HCT116 (cell line): ENCODE measurements around the gene RLN3. TPM values are rescaled to one million over a fixed set of nuclear protein-coding genes. Genes with fewer than 3 reads are reported as not detected.

ENCODE experiments used
- ATAC-seq: fragments of 200-7000 bp; cut with Tn5 transposase; 2 replicates; pipeline ENCODE4 v1.9.1; 2020; ENCODE audit warnings: mild to moderate bottlenecking, moderate library complexity
- BruUV-seq: library from RNA; stranded (reverse); fragments of 400-500 nt; replicated peaks from 2 replicates; lab custom pipeline; 2021; lab: Mats Ljungman, UMichigan
- CTCF ChIA-PET: fragments of 300-600 bp; sonication (Branson Sonifier 250); formaldehyde crosslinking; loops from one replicate; lab custom pipeline; 2021; ENCODE audit warnings: antibody characterized with exemption; lab: Charles Lee
- POLR2A ChIA-PET: fragments of 300-600, 350-600 bp; sonication (Branson Sonifier 250); formaldehyde crosslinking; loops from one replicate; lab custom pipeline; 2021; ENCODE audit warnings: antibody characterized with exemption; lab: Charles Lee
- RAD21 ChIA-PET, 2 experiments: fragments of 300-600 bp; sonication (Branson Sonifier 250); formaldehyde crosslinking; loops; one replicate each; lab custom pipeline; 2023; ENCODE audit warnings: low total read pairs in 2 of 2; ENCODE audit not compliant: uncharacterized antibody in 2 of 2, unreplicated experiment in 2 of 2, low non-redundant PET in 1 of 2; lab: Charles Lee
- DNase-seq: peaks from one replicate; pipeline ENCODE4 v3.0.0-alpha.2; 2010; ENCODE audit warnings: low read depth, low spot score
- H2AFZ ChIP-seq: fragments of 200-600 bp; shearing (Covaris generic), sonication (generic); 2 replicates; pipeline ENCODE4 v1.6.1; 2017; ENCODE audit warnings: low read depth, mixed run types, mixed read lengths, antibody characterized with exemption, low read length; ENCODE audit not compliant: poor library complexity, severe bottlenecking
- H3K27ac ChIP-seq: 2 replicates; pipeline ENCODE4 v1.5.1; 2012; ENCODE audit warnings: low read depth, low read length
- H3K27me3 ChIP-seq: fragments of 200-600 bp; sonication (generic); 2 replicates; pipeline ENCODE4 v1.6.1; 2016; ENCODE audit warnings: mixed run types, low read length, mixed read lengths; ENCODE audit not compliant: insufficient read depth
- H3K36me3 ChIP-seq, 2 experiments: fragments of 200-500 bp in 1 of 2; fragments of 200-600 bp in 1 of 2; sonication (Bioruptor generic) in 1 of 2; sonication (generic) in 1 of 2; 2 replicates each; pipeline versions ENCODE4 v1.5.1 to v1.6.1; 2014 to 2016; ENCODE audit warnings: low read length in 2 of 2, inconsistent platforms in 1 of 2, mixed read lengths in 1 of 2, mixed run types in 1 of 2; ENCODE audit not compliant: insufficient read depth in 2 of 2, control insufficient read depth in 1 of 2
- H3K4me1 ChIP-seq, 2 experiments: fragments of 200-600 bp in 1 of 2; sonication (generic) in 1 of 2; 2 replicates each; pipeline versions ENCODE4 v1.5.1 to v1.6.1; 2012 to 2017; ENCODE audit warnings: low read length in 2 of 2, inconsistent platforms in 1 of 2, mild to moderate bottlenecking in 1 of 2, mixed read lengths in 1 of 2, mixed run types in 1 of 2, moderate library complexity in 1 of 2; ENCODE audit not compliant: insufficient read depth in 2 of 2, control insufficient read depth in 1 of 2
- H3K4me2 ChIP-seq: fragments of 200-600 bp; sonication (generic); 2 replicates; pipeline ENCODE4 v1.6.1; 2017; ENCODE audit warnings: mixed run types, low read length, mixed read lengths
- H3K4me3 ChIP-seq, 2 experiments: fragments of 200-600 bp in 1 of 2; sonication (generic) in 1 of 2; replicated peaks in 1 of 2; 2 replicates each; pipeline ENCODE4 v1.5.1; 2011 to 2016; ENCODE audit warnings: low read length in 2 of 2, control low read depth in 1 of 2, low read depth in 1 of 2, mild to moderate bottlenecking in 1 of 2, mixed read lengths in 1 of 2, mixed run types in 1 of 2
- H3K79me2 ChIP-seq: fragments of 200-600 bp; sonication (generic); 2 replicates; pipeline ENCODE4 v1.6.1; 2017; ENCODE audit warnings: mild to moderate bottlenecking, mixed run types, low read length, moderate library complexity, mixed read lengths; ENCODE audit not compliant: insufficient read depth
- H3K9ac ChIP-seq: fragments of 200-600 bp; sonication (generic); 2 replicates; pipeline ENCODE4 v1.6.1; 2016; ENCODE audit warnings: low read length, mixed read lengths
- H3K9me2 ChIP-seq: fragments of 200-600 bp; sonication (generic), shearing (Covaris generic); 2 replicates; pipeline ENCODE4 v1.6.1; 2017; ENCODE audit warnings: mixed run types, mild to moderate bottlenecking, moderate library complexity; ENCODE audit not compliant: insufficient read depth
- H3K9me3 ChIP-seq, 2 experiments: fragments of 200-500 bp in 1 of 2; fragments of 200-600 bp in 1 of 2; sonication (Bioruptor generic) in 1 of 2; sonication (generic) in 1 of 2; 2 replicates each; pipeline ENCODE4 v1.6.1; 2014 to 2017; ENCODE audit warnings: low read length in 2 of 2, mixed read lengths in 2 of 2, inconsistent platforms in 1 of 2, low read depth in 1 of 2, mild to moderate bottlenecking in 1 of 2, mixed run types in 1 of 2, moderate library complexity in 1 of 2; ENCODE audit not compliant: control insufficient read depth in 1 of 2, insufficient read depth in 1 of 2
- H4K20me1 ChIP-seq: fragments of 200-600 bp; sonication (generic), shearing (Covaris generic); 2 replicates; pipeline ENCODE4 v1.6.1; 2017; ENCODE audit warnings: mixed run types, mild to moderate bottlenecking, moderate library complexity; ENCODE audit not compliant: insufficient read depth
- ELF1 ChIP-seq: IDR thresholded peaks from 2 replicates; pipeline ENCODE4 v1.6.1; 2012; ENCODE audit warnings: low read depth, borderline replicate concordance
- POLR2AphosphoS5 ChIP-seq: IDR thresholded peaks from 2 replicates; pipeline ENCODE4 v1.6.1; 2011; ENCODE audit warnings: mild to moderate bottlenecking, low read depth, low read length, moderate library complexity
- YY1 ChIP-seq: IDR thresholded peaks from 2 replicates; pipeline ENCODE4 v1.6.1; 2011; ENCODE audit warnings: low read length, low read depth, moderate library complexity, mild to moderate bottlenecking; ENCODE audit not compliant: insufficient replicate concordance; ENCODE audit errors: extremely low read depth
- intact Hi-C: fragments of 100-400 bp; cut with micrococcal nuclease; formaldehyde crosslinking; loops from 2 replicates; pipeline ENCODE4 v1.10.0; 2022
- total RNA-seq: library from RNA; stranded (reverse); gene quantifications from one replicate; pipeline ENCODE4 v1.2.1, GENCODE V29; 2021; ENCODE audit not compliant: unreplicated experiment
- TF ChIP-seq, protein P1 (sequence below): IDR thresholded peaks from 2 replicates; pipeline ENCODE4 v1.6.1; 2011; ENCODE audit warnings: mild to moderate bottlenecking, low read length, moderate library complexity; ENCODE audit not compliant: insufficient replicate concordance; ENCODE audit errors: extremely low read depth
- TF ChIP-seq, protein P2 (sequence below), 3 experiments: fragments of 200-600 bp in 1 of 3; sonication (generic) in 1 of 3; IDR thresholded peaks in 2 of 3; conservative IDR thresholded peaks in 1 of 3; 2 replicates each; pipeline ENCODE4 v1.5.1; 2012 to 2017; ENCODE audit warnings: low read depth in 2 of 3, low read length in 2 of 3, antibody characterized with exemption in 1 of 3, borderline replicate concordance in 1 of 3, control low read depth in 1 of 3, mild to moderate bottlenecking in 1 of 3, mixed read lengths in 1 of 3, mixed run types in 1 of 3, moderate library complexity in 1 of 3; ENCODE audit not compliant: insufficient read depth in 1 of 3

Gene RLN3
- total RNA-seq, 1 experiment from 2014 or later, result not detected

DNA sequence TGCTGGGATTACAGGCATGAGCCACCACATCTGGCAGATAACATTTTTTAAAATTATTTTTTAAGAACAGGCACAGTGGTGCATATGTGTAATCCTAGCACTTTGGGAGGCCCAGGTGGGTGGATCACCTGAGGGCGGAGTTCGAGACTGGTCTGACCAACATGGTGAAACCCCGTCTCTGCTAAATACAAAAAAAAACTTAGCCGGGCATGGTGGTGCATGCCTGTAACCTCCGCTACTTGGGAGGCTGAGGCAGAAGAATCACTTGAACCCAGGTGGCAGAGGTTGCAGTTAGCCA, 34.6 kb downstream of the RLN3 start:
- Histone ChIP-seq H3K4me1 (peaks cover 22 to 30% of the 10 kb centered on the region in 2 experiments), H3K79me2 (no peaks in the 10 kb centered on the region), H3K9ac (no peak overlapping the region), H3K27me3 (no peaks in the 10 kb centered on the region), H3K4me3 (no peak overlapping the region), H2AFZ (no peak overlapping the region), H3K4me2 (no peak overlapping the region), H3K9me2 (no peaks in the 10 kb centered on the region), H3K9me3 (no peaks in the 10 kb centered on the region), H3K27ac (no peak overlapping the region), H4K20me1 (no peaks in the 10 kb centered on the region), H3K36me3 (no peaks in the 10 kb centered on the region)
- RAD21 ChIA-PET, result no interaction called here
- ATAC-seq (no peak), DNase-seq (no peak)
- CTCF ChIA-PET, result no interaction called here
- intact Hi-C loops, result no loop called here
- TF ChIP-seq, protein P1, sequence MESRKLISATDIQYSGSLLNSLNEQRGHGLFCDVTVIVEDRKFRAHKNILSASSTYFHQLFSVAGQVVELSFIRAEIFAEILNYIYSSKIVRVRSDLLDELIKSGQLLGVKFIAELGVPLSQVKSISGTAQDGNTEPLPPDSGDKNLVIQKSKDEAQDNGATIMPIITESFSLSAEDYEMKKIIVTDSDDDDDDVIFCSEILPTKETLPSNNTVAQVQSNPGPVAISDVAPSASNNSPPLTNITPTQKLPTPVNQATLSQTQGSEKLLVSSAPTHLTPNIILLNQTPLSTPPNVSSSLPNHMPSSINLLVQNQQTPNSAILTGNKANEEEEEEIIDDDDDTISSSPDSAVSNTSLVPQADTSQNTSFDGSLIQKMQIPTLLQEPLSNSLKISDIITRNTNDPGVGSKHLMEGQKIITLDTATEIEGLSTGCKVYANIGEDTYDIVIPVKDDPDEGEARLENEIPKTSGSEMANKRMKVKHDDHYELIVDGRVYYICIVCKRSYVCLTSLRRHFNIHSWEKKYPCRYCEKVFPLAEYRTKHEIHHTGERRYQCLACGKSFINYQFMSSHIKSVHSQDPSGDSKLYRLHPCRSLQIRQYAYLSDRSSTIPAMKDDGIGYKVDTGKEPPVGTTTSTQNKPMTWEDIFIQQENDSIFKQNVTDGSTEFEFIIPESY, result no peak
- TF ChIP-seq POLR2AphosphoS5 (no peak), ELF1 (no peak), YY1 (no peak)
- TF ChIP-seq, protein P2, sequence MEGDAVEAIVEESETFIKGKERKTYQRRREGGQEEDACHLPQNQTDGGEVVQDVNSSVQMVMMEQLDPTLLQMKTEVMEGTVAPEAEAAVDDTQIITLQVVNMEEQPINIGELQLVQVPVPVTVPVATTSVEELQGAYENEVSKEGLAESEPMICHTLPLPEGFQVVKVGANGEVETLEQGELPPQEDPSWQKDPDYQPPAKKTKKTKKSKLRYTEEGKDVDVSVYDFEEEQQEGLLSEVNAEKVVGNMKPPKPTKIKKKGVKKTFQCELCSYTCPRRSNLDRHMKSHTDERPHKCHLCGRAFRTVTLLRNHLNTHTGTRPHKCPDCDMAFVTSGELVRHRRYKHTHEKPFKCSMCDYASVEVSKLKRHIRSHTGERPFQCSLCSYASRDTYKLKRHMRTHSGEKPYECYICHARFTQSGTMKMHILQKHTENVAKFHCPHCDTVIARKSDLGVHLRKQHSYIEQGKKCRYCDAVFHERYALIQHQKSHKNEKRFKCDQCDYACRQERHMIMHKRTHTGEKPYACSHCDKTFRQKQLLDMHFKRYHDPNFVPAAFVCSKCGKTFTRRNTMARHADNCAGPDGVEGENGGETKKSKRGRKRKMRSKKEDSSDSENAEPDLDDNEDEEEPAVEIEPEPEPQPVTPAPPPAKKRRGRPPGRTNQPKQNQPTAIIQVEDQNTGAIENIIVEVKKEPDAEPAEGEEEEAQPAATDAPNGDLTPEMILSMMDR (IDR thresholded peaks at IDR 0.05 in 2 of 3, conservative IDR thresholded peaks at IDR 0.05 in 1 of 3; ENCODE audit: borderline replicate concordance in 1 of 3, insufficient read depth in 1 of 3, low read depth in 2 of 3, low read length in 2 of 3), result no peak
- POLR2A ChIA-PET, result no interaction called here
- BruUV-seq, result no TSS peak
